Smooth muscle cell (in vitro differentiated cells): ENCODE data around the gene RPS19BP1. TPM values are rescaled to one million over a fixed set of nuclear protein-coding genes. Genes with fewer than 3 reads are reported as not detected.

Source experiments
- DNase-seq: peaks from one replicate; lab custom pipeline; 2025; ENCODE audit not compliant: unreplicated experiment; lab: John Stamatoyannopoulos, UW
- H2AFZ ChIP-seq: fragments of 200-600 bp; sonication (generic); 2 replicates; pipeline ENCODE4 v1.6.0; 2016; ENCODE audit warnings: antibody characterized with exemption, low read depth, mild to moderate bottlenecking
- H3F3A ChIP-seq: fragments of 200-600 bp; sonication (generic); 2 replicates; pipeline ENCODE4 v1.6.0; 2017; ENCODE audit warnings: antibody characterized with exemption, low read depth
- H3K27ac ChIP-seq: fragments of 200-600 bp; sonication (generic); 2 replicates; pipeline ENCODE4 v1.5.1; 2016; ENCODE audit warnings: low read depth, mild to moderate bottlenecking
- H3K27me3 ChIP-seq: fragments of 200-600 bp; sonication (generic); 2 replicates; pipeline ENCODE4 v1.6.1; 2016; ENCODE audit warnings: low read depth, mild to moderate bottlenecking
- H3K36me3 ChIP-seq: fragments of 200-600 bp; sonication (generic); 2 replicates; pipeline ENCODE4 v1.5.1; 2016; ENCODE audit warnings: low read depth
- H3K4me1 ChIP-seq: fragments of 200-600 bp; sonication (generic); 2 replicates; pipeline ENCODE4 v1.5.1; 2016; ENCODE audit warnings: low read depth
- H3K4me2 ChIP-seq: fragments of 200-600 bp; sonication (generic); 2 replicates; pipeline ENCODE4 v1.6.0; 2016; ENCODE audit warnings: mild to moderate bottlenecking
- H3K4me3 ChIP-seq: fragments of 200-600 bp; sonication (generic); 2 replicates; pipeline ENCODE4 v1.5.1; 2016; ENCODE audit warnings: mild to moderate bottlenecking
- H3K79me2 ChIP-seq: fragments of 200-600 bp; sonication (generic); 2 replicates; pipeline ENCODE4 v1.6.0; 2016; ENCODE audit warnings: low read depth, mild to moderate bottlenecking
- H3K9ac ChIP-seq: fragments of 200-600 bp; sonication (generic); 2 replicates; pipeline ENCODE4 v1.6.0; 2016; ENCODE audit warnings: low read depth
- H3K9me3 ChIP-seq: fragments of 200-600 bp; sonication (generic); replicated peaks from 2 replicates; pipeline ENCODE4 v1.5.1; 2016; ENCODE audit warnings: low read depth
- H4K20me1 ChIP-seq: fragments of 200-600 bp; sonication (generic); 2 replicates; pipeline ENCODE4 v1.6.0; 2016; ENCODE audit warnings: low read depth
- WGBS: methylation state at CpG from one replicate; pipeline ENCODE4 v1.1.7; 2016; ENCODE audit warnings: low lambda C conversion rate; 5-methylcytosine and 5-hydroxymethylcytosine counted together
- polyA plus RNA-seq: library from polyadenylated mRNA; unstranded; fragments of >200 nt; fragmentation: Nextera tagmentation; extraction: Ambion mirVana; gene quantifications from 2 replicates; pipeline ENCODE4 v1.2.1, GENCODE V29; 2016
- total RNA-seq: library from RNA; depleted of rRNA; stranded (reverse); fragments of >200 nt; gene quantifications from 2 replicates; pipeline ENCODE4 v1.2.3, GENCODE V29; 2014
- TF ChIP-seq, protein P1 (sequence below): fragments of 200-600 bp; sonication (generic); IDR thresholded peaks from 2 replicates; pipeline ENCODE4 v1.5.1; 2017; ENCODE audit warnings: borderline replicate concordance, mild to moderate bottlenecking, antibody characterized with exemption; ENCODE audit not compliant: insufficient read depth, poor library complexity, severe bottlenecking

Gene RPS19BP1
- total and polyA plus RNA-seq, 2 experiments from 2014 or later, result 71.6 to 97.1 TPM

DNA sequence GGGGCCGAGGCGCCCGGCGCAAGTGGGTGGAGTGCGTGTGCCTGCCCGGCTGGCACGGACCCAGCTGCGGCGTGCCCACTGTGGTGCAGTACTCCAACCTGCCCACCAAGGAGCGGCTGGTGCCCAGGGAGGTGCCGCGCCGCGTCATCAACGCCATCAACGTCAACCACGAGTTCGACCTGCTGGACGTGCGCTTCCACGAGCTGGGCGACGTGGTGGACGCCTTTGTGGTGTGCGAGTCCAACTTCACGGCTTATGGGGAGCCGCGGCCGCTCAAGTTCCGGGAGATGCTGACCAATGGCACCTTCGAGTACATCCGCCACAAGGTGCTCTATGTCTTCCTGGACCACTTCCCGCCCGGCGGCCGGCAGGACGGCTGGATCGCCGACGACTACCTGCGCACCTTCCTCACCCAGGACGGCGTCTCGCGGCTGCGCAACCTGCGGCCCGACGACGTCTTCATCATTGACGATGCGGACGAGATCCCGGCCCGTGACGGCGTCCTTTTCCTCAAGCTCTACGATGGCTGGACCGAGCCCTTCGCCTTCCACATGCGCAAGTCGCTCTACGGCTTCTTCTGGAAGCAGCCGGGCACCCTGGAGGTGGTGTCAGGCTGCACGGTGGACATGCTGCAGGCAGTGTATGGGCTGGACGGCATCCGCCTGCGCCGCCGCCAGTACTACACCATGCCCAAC, 44.6 kb downstream of the RPS19BP1 start:
- Histone ChIP-seq H3K4me1 (no peaks in the 10 kb centered on the region), H3K9me3 (no peaks in the 10 kb centered on the region), H3K27me3 (no peaks in the 10 kb centered on the region), H3K36me3 (no peaks in the 10 kb centered on the region), H3K4me3 (no peak overlapping the region), H3K9ac (no peak overlapping the region), H4K20me1 (peaks cover 21% of the 10 kb centered on the region), H3K27ac (no peak overlapping the region), H3K4me2 (no peak overlapping the region), H3F3A (no peaks in the 10 kb centered on the region), H3K79me2 (no peaks in the 10 kb centered on the region), H2AFZ (no peak overlapping the region)
- TF ChIP-seq, protein P1, sequence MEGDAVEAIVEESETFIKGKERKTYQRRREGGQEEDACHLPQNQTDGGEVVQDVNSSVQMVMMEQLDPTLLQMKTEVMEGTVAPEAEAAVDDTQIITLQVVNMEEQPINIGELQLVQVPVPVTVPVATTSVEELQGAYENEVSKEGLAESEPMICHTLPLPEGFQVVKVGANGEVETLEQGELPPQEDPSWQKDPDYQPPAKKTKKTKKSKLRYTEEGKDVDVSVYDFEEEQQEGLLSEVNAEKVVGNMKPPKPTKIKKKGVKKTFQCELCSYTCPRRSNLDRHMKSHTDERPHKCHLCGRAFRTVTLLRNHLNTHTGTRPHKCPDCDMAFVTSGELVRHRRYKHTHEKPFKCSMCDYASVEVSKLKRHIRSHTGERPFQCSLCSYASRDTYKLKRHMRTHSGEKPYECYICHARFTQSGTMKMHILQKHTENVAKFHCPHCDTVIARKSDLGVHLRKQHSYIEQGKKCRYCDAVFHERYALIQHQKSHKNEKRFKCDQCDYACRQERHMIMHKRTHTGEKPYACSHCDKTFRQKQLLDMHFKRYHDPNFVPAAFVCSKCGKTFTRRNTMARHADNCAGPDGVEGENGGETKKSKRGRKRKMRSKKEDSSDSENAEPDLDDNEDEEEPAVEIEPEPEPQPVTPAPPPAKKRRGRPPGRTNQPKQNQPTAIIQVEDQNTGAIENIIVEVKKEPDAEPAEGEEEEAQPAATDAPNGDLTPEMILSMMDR, result no peak
- 99% methylated on average over 61 of the region's 70 CpGs for WGBS
- no peak for DNase-seq

DNA sequence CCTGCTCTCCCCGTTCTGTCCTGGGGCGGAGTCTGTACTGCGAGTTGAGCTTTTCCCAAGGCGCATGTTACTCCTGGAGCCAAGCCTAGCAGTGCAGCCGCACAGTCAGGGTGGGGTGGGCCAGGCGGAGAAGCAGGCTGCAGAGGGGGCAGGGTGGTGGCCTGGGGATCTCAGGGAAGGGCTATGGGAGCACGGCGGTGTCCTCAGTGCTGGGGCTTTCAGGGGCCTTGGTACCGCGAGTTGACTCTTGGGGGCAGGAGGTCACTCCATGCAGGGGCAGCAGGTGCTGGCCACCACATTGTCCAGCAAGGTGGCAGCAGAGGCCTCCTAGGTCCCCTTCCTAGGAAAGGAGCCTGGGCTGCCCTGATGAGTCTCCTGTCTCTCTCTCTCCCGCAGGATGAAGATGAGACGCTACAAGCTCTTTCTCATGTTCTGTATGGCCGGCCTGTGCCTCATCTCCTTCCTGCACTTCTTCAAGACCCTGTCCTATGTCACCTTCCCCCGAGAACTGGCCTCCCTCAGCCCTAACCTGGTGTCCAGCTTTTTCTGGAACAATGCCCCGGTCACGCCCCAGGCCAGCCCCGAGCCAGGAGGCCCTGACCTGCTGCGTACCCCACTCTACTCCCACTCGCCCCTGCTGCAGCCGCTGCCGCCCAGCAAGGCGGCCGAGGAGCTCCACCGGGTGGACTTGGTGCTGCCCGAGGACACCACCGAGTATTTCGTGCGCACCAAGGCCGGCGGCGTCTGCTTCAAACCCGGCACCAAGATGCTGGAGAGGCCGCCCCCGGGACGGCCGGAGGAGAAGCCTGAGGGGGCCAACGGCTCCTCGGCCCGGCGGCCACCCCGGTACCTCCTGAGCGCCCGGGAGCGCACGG, 45.4 kb downstream of the RPS19BP1 start:
- no peaks in the 10 kb centered on the region for H3K4me1 ChIP-seq
- no peak overlapping the region for H3K27ac ChIP-seq
- no peak overlapping the region for H2AFZ ChIP-seq
- TF ChIP-seq, protein P1, result no peak
- H3K9me3 ChIP-seq, result no peaks in the 10 kb centered on the region
- DNase-seq, result no peak
- no peak overlapping the region for H3K9ac ChIP-seq
- H3F3A ChIP-seq, result no peaks in the 10 kb centered on the region
- H3K79me2 ChIP-seq, result no peaks in the 10 kb centered on the region
- H3K27me3 ChIP-seq, result no peaks in the 10 kb centered on the region
- 94% methylated on average over 43 of the region's 45 CpGs for WGBS
- no peak overlapping the region for H3K4me3 ChIP-seq
- no peaks in the 10 kb centered on the region for H3K36me3 ChIP-seq
- H4K20me1 ChIP-seq, result peaks cover 21% of the 10 kb centered on the region
- H3K4me2 ChIP-seq, result no peak overlapping the region

DNA sequence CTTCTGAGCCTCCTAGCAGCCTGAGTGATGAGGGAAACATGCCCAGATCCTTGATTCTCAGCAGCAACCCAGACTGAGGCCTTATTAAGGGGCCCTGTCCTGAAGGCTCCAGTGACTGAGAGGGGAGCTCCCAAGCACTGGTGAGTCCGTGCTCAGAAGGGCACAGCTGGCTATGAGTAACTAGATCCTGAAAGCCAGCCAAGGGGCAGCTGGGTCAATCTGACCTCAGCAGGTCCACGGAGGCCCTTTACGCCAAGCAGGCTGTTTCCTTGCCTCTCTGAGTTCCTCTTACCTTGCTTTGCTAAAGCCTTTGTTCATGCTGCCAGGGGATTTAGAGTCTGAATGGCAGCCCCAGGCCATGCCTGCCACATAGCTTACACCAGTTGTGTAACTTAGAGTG, 49.8 kb downstream of the RPS19BP1 start:
- Histone ChIP-seq H2AFZ (no peak overlapping the region), H3K27ac (no peak overlapping the region), H3K4me2 (no peak overlapping the region), H3K4me3 (no peak overlapping the region), H3K9ac (no peak overlapping the region), H3K79me2 (peaks cover 10% of the 10 kb centered on the region), H4K20me1 (peaks cover 51% of the 10 kb centered on the region), H3K27me3 (no peaks in the 10 kb centered on the region), H3F3A (no peaks in the 10 kb centered on the region), H3K36me3 (no peaks in the 10 kb centered on the region), H3K9me3 (no peaks in the 10 kb centered on the region), H3K4me1 (no peaks in the 10 kb centered on the region)
- TF ChIP-seq, protein P1, result no peak
- no peak for DNase-seq
- 97% methylated on average over 3 of the region's 3 CpGs for WGBS
